ENCODE results near the gene TNS3.

GRCh38 chr7:47516386-47516785 lies 65.5 kb downstream of the TNS3 start:
- TF ChIP-seq CTCF (IDR thresholded peaks at IDR 0.05) = no peak
- no peak for TF ChIP-seq POLR2A (IDR thresholded peaks at IDR 0.05)

All from uterus (tissue), 2 donors.